Testis (tissue), 3 donors: ENCODE results near the gene GSX2. TPM values are rescaled to one million over a fixed set of nuclear protein-coding genes. Genes with fewer than 3 reads are reported as not detected.
"Not testable (repeated sequence)": the region's sequence is repeated elsewhere in the genome, so short reads cannot be mapped to it uniquely, and the experiment has no call there.

Experiments
- DNase-seq: peaks from one replicate; pipeline ENCODE4 v3.0.0-alpha.2; 2019
- H3K27ac ChIP-seq, 2 donors: fragments of 200-600 bp; sonication (generic); one replicate each; pipeline ENCODE4 v1.5.1; 2019
- H3K27me3 ChIP-seq: fragments of 200-600 bp; sonication (generic); one replicate; pipeline ENCODE4 v1.5.1; 2019
- H3K36me3 ChIP-seq: fragments of 200-600 bp; sonication (generic); one replicate; pipeline ENCODE4 v1.5.1; 2017; ENCODE audit warnings: low read depth; ENCODE audit errors: missing control alignments
- H3K4me1 ChIP-seq: fragments of 200-600 bp; sonication (generic); one replicate; pipeline ENCODE4 v1.5.1; 2019
- H3K4me3 ChIP-seq, 2 donors: fragments of 200-600 bp; sonication (generic); one replicate each; pipeline ENCODE4 v1.5.1; 2017 to 2019
- H3K9me3 ChIP-seq: fragments of 200-600 bp; sonication (generic); one replicate; pipeline ENCODE4 v1.5.1; 2017
- CTCF ChIP-seq, 3 experiments: fragments of 450-650 bp in 2 of 3; fragments of 200-600 bp in 1 of 3; sonication (generic) in 1 of 3; IDR thresholded peaks; one replicate each; pipeline ENCODE4 v1.5.1; 2016 to 2019; ENCODE audit warnings: antibody characterized with exemption in 3 of 3, mild to moderate bottlenecking in 2 of 3, moderate library complexity in 1 of 3
- POLR2A ChIP-seq: fragments of 450-650 bp; IDR thresholded peaks from one replicate; pipeline ENCODE4 v1.6.1; 2017; ENCODE audit warnings: antibody characterized with exemption, mild to moderate bottlenecking, moderate library complexity
- WGBS, 2 donors: methylation state at CpG; one replicate each; pipeline ENCODE4 v1.1.5; 2018; 5-methylcytosine and 5-hydroxymethylcytosine counted together
- intact Hi-C: fragments of 100-400 bp; cut with DNase I; formaldehyde crosslinking; loops from one replicate; pipeline ENCODE4 v1.15.1; 2023; ENCODE audit warnings: low total_unique reads
- polyA plus RNA-seq: library from polyadenylated mRNA; stranded (reverse); fragments of 350-450 nt; fragmentation: Illumina TruSeq; extraction: RNeasy Lipid Tissue Mini Kit (QIAGEN cat#74804); gene quantifications from one replicate; pipeline ENCODE4 v1.2.3, GENCODE V29; 2014; ENCODE audit warnings: low read depth, low replicate concordance; ENCODE audit not compliant: insufficient read depth
- total RNA-seq, 2 donors: library from RNA; depleted of rRNA; stranded (reverse); fragments of >200 nt; gene quantifications; one replicate each; pipeline ENCODE4 v1.2.3, GENCODE V29; 2016

The GSX2 gene
- total and polyA plus RNA-seq, 3 donors from 2014 or later: 1.1 to 2.0 (median 1.8) TPM

GRCh38 chr4:54110019-54110416 is 10.1 kb downstream of the GSX2 start:
- 21 to 37% methylated on average over 10 of the region's 10 CpGs for WGBS, 2 donors

DNA sequence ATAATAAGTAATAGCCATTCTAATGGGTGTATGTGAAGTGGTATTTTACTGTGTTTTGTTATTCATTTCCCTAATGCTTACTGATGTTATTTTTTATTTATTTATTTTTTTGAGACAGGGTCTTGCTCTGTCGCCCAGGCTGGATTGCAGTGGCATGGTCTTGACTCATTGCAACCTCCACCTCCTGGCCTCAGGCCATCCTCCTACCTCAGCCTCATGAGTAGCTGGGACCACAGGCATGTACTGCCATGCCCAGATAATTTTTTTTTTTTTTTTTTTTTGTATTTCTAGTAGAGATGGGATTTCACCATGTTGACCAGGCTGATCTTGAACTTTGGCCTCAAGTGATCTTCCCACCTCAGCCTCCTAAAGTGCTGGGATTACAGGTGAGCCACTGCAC is 13.2 kb downstream of the GSX2 start:
- H3K27ac ChIP-seq, DNase-seq, H3K4me3 ChIP-seq, intact Hi-C loops, H3K9me3 ChIP-seq, H3K27me3 ChIP-seq, H3K36me3 ChIP-seq, H3K4me1 ChIP-seq: not testable (repeated sequence)
- WGBS, 2 donors: 97 to 100% methylated on average over 1 of the region's 1 CpG

More at GRCh38 chr4:54110019-54110416, 10.1 kb downstream of the GSX2 start:
- peaks cover 9% of the 10 kb centered on the region for H3K4me1 ChIP-seq
- H3K4me3 ChIP-seq: peak overlapping the region in 1 of 2 donors; percentile 15
- no peak for DNase-seq
- TF ChIP-seq CTCF (IDR thresholded peaks at IDR 0.05) (no peak), POLR2A (no peak)
- no peaks in the 10 kb centered on the region for H3K27me3 ChIP-seq
- intact Hi-C loops: no loop called here
- no peaks in the 10 kb centered on the region for H3K36me3 ChIP-seq
- H3K9me3 ChIP-seq: no peaks in the 10 kb centered on the region
- no peak overlapping the region for H3K27ac ChIP-seq

DNA sequence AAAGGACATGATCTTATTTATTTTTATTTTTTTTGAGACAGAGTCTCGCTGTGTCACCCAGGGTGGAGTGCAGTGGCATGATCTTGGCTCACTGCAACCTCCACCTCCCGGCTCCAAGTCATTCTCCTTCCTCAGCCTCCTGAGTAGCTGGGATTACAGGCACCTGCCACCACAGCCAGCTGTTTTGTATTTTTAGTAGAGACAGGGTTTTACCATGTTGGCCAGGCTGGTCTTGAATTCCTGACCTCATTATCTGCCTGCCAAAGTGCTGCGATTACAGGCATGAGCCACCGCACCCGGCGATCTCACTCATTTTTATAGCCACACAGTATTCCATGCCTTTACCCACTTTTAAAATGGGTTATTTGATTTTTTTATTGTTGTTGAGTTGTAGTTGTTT is 16.3 kb downstream of the GSX2 start:
- H3K36me3 ChIP-seq, H3K27ac ChIP-seq, DNase-seq, intact Hi-C loops, H3K9me3 ChIP-seq, H3K27me3 ChIP-seq, H3K4me3 ChIP-seq, H3K4me1 ChIP-seq: not testable (repeated sequence)
- WGBS, 2 donors: 83 to 89% methylated on average over 6 of the region's 6 CpGs

DNA sequence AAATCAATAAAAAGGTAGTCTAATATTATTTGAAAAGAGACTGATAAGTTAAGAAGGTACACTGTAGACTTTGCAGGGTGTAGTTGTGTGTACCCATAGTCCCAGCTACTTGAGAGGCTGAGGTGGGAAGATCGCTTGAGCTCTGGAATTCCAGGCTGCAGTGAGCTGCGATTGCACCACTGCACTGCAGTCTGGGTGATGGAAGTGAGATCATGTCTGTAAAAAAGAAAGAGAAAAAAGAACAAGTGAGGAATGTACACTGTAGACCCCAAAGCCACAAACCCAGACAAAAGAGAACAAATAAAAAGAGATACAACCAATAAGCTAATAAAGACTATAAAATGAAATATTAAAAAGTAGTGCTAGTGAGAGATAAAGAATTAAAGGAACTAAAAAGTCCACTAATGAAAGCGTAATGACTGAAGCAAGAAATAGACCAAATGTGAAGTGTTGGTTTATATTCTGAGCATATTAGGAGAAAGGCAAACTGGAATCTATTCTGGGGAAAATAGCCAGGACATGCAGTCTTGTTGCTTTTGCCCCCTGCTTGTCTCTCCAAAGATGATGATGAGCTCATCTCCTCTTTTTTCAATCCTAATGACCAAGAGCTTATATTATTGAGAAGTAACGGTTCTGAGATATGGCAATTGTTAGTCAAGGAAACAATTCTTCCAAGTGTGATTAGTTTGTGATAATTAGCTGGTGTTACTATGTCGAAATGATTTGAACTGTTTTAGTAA is 19.1 kb downstream of the GSX2 start:
- WGBS, 2 donors: 71 to 76% methylated on average over 5 of the region's 5 CpGs
- DNase-seq: no peak
- Histone ChIP-seq H3K4me1 (no peaks in the 10 kb centered on the region), H3K27me3 (no peaks in the 10 kb centered on the region), H3K9me3 (no peaks in the 10 kb centered on the region), H3K4me3 (no peak overlapping the region), H3K36me3 (no peaks in the 10 kb centered on the region), H3K27ac (no peak overlapping the region)
- no peak for TF ChIP-seq CTCF (IDR thresholded peaks at IDR 0.05)
- no peak for TF ChIP-seq POLR2A
- intact Hi-C loops: no loop called here

GRCh38 chr4:54120518-54120917 is 20.6 kb downstream of the GSX2 start:
- intact Hi-C loops: no loop called here
- DNase-seq: no peak
- Histone ChIP-seq H3K4me3 (no peak overlapping the region), H3K4me1 (no peaks in the 10 kb centered on the region), H3K27ac (no peak overlapping the region), H3K9me3 (no peaks in the 10 kb centered on the region), H3K27me3 (no peaks in the 10 kb centered on the region), H3K36me3 (no peaks in the 10 kb centered on the region)
- TF ChIP-seq CTCF (IDR thresholded peaks at IDR 0.05): no peak
- TF ChIP-seq POLR2A: no peak

DNA sequence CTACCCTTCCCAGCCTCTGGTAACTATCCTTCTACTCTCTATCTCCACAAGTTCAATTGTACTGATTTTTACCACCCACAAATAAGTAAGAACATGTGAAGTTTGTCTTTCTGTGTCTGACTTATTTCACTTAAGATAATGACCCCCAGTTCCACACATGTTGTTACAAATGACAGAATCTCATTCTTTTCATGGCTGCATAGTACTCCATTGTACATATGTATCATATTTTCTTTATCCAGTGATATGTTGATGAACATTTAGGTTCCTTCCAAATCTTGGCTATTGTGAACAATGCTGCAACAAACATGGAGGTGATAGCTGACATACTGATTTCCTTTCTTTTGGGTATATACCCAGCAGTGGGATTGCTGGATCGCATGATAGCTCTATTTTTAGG is 27.7 kb downstream of the GSX2 start:
- no peak for DNase-seq
- TF ChIP-seq POLR2A (no peak), CTCF (IDR thresholded peaks at IDR 0.05) (no peak)
- H3K9me3 ChIP-seq: no peaks in the 10 kb centered on the region
- H3K27ac ChIP-seq: no peak overlapping the region
- no peak overlapping the region for H3K4me3 ChIP-seq
- intact Hi-C loops: no loop called here
- H3K4me1 ChIP-seq: no peaks in the 10 kb centered on the region
- H3K27me3 ChIP-seq: no peaks in the 10 kb centered on the region
- no peaks in the 10 kb centered on the region for H3K36me3 ChIP-seq
- WGBS, 2 donors: 97 to 100% methylated on average over 1 of the region's 1 CpG

DNA sequence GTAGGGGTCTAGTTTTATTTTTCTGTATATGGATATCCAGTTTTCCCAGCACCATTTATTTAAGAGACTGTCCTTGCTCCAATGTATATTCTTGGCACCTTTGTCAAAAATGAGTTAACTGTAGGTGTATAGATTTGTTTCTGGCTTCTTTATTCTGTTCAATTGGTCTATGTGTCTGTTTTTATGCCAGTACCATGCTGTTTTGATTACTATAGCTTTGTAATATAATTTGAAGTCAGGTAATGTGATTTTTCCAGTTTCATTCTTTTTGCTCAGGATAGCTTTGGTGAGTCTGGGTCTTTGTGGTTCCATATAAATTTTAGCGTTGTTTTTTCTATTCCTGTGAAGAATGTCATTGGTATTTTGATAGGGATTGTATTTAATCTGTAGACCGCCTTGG is 28.7 kb downstream of the GSX2 start:
- H3K27me3 ChIP-seq, H3K27ac ChIP-seq, H3K4me1 ChIP-seq, H3K4me3 ChIP-seq, H3K36me3 ChIP-seq, intact Hi-C loops, H3K9me3 ChIP-seq, DNase-seq: not testable (repeated sequence)
- 97 to 99% methylated on average over 2 of the region's 2 CpGs for WGBS, 2 donors
